GM11168 (cell line): ENCODE measurements around the gene COL4A1.

Experiments used
- in situ Hi-C: fragments of 300-500 bp; cut with MboI; formaldehyde crosslinking; loops from one replicate; pipeline ENCODE4 v1.12.0; 2022; ENCODE audit warnings: low sequenced_read_pairs; ENCODE audit not compliant: unreplicated experiment

COL4A1 gene

DNA sequence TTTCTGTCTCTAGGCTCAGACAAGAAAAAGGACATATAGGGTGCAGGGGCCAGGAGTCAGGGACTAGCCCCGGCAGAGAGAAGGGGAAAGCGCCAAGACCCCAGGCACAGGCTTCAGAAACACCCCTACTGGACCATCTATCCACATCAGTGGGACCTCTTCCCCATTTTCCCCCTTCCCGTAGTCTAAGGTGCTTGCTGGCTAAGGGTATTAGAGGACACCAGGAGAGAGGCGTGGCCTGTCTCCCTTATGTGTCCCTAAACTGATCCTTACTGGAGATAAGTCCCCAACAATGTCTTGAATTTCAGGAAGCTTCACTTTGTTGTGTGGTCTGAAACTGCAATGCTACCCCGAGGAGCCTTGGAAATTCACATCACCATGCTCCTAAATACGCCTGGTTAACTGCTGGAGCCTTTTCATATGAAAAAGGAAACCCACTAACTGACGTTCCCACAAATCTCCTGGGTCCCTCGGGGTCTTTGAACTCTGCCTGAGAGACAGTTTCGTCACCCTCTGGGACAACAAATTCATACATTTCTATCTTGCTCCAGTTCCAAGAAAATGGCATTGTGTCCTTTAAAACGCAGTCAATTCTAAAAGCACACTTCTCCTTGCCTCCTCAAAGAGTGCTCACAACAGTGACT is 197.7 kb downstream of the COL4A1 start:
- in situ Hi-C loops, result loop anchor here (25.0 kb wide), 1 partner anchor 1147 kb away; no protein-coding TSS in a partner anchor

DNA sequence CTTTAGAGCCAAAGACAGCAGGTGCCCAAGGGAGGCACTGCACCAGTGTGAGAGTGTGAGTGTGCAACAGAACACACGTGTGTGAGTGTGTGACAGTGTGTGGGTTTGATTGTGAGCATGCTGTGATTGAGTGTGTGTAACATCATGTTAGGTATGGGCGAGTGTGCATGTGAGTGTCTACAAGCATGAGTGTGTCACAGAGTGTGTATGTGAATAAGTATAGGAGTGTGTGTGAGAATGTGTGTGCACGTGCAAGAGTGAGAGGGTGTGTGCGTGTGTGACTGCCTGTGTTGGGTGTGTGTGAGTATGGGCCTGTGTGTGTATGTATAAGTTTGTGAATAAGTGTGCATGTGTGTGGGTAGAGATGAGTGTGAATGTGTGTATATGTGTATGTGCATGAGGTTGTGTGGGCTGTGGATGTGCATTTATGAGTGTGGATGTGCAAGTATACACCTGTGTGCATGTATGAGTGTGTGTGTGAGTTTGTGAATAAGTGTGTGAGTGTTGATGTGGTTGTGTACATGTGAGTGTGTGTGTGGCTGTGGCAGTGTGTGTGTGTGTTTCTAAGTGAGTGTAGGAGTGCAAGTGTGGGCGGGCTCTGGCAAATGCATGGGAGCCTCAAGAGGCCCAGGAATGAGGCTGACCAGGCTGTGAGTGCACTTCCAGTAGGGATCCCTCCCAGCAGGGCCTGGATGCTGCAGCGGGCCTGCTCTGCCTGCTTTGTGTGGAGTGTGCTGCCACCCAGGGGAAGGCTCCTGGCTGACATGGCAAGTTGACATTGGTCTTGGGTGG is 198.4 kb downstream of the COL4A1 start:
- in situ Hi-C loops, result loop anchor here (25.0 kb wide), 1 partner anchor 1146 kb away; no protein-coding TSS in a partner anchor

DNA sequence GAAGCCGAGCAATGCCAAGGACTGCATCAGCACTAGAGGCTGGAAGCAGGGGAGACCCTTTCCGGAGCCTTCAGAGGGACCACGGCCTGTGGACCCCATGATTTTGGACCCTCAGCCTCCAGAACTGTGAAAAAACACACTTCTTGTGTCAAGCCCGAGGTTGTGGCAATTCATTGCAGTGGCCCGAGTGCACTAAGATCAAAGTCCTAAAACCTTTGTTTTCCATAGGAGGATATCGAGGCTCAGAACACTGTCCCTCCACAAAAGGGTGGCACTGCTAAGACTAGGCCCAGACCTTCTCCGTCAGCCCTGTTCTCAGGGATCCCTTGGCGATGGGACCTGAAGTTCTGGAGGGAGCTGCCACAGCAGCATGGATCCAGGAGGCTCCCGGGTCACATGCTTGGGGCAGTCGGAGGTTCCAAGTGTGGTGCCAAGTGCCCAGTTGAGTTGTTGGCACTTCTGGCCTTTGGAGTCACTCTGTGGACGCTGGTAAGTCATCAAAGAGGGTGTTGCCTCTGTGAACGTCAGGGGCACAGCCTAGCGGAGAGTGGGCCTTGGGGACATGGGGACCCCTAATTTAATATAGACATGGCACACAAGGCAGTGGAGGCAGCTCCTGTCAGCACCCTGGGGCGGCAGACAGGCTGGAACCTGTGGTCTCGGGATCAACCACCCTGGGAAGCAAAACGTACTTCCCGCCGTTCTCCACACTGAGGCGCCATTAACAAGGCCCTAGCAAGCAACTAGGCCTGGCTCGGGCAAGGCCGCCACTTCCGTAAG is 199.2 kb downstream of the COL4A1 start:
- in situ Hi-C loops, result loop anchor here (25.0 kb wide), 1 partner anchor 1145 kb away; no protein-coding TSS in a partner anchor

- in situ Hi-C loops, result loop anchor here (25.0 kb wide), 1 partner anchor 1144 kb away; no protein-coding TSS in a partner anchor
Measured at GRCh38 chr13:110106726-110107125, 200.2 kb downstream of the COL4A1 start.

- in situ Hi-C loops, result loop anchor here (25.0 kb wide), 1 partner anchor 1143 kb away; no protein-coding TSS in a partner anchor
Measured at GRCh38 chr13:110105136-110105535, 201.8 kb downstream of the COL4A1 start.

- in situ Hi-C loops, result loop anchor here (25.0 kb wide), 1 partner anchor 1141 kb away; no protein-coding TSS in a partner anchor
Measured at GRCh38 chr13:110103534-110103933, 203.4 kb downstream of the COL4A1 start.

DNA sequence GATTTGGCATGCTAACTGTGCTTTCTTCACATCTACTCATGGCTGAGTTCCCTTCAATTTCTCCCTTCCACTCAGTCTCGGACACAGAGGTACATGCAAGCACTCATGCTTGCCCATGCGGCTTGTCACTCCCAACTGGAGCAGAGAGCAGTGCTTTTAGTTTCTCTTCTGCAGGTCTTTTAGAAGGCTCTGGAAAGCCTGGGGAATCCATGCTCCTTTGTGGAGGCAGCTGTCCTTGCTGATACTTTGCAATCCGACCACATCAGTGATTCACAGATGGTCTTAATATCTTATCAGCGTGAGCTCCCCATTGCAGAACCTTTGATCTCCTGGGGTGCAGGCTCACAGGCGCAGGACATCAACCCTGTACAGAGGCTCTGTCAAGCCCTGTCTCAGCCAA is 203.9 kb downstream of the COL4A1 start:
- in situ Hi-C loops, result loop anchor here (25.0 kb wide), 1 partner anchor 1141 kb away; no protein-coding TSS in a partner anchor

DNA sequence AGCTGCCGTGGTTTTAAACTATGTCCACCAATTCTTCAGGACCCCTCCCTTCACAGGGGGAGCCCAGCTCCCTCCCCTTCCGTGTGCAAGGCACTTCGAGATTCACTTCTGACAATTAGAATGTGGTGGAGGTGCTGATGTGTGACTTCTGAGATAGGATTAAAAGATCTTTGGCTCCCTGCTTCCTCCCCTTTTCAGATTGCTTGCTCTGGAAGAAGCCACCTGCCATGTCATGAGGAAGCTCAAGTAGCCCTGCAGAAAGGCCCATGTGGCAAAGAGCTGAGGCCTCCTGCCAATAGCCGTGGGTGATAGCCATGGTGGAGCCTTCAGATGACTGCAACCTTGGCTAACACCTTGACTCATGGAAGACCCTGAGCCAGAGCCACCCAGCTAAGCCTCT is 204.9 kb downstream of the COL4A1 start:
- in situ Hi-C loops, result loop anchor here (25.0 kb wide), 1 partner anchor 1140 kb away; no protein-coding TSS in a partner anchor

DNA sequence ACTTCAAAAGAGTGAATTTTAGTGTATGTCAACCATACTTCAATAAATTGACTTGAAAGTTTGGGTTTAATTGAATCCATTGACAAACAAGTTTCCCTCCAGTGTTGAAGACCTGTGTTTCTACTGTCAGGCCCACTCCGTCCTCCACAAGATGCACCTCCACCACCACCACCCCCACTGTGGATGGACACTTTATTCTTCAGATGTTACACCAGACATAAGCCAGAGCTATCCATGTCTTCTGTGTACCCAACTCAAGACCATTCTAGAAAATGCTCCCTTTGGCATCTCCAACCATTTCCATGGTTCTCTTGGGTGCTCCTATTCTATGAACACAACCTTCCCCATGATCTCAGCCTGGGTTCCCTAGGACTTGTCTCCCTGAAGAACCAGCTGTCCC is 207.0 kb downstream of the COL4A1 start:
- in situ Hi-C loops, result loop anchor here (25.0 kb wide), 1 partner anchor 1138 kb away; no protein-coding TSS in a partner anchor
